Endothelial cell of hepatic sinusoid (primary cell): Measurements from ENCODE around the gene TPD52L1.

ENCODE experiments used
- in situ Hi-C: cut with HindIII; loops from 2 replicates; pipeline ENCODE4 v1.10.0; 2017; ENCODE audit warnings: low sequenced_read_pairs

Gene TPD52L1

DNA sequence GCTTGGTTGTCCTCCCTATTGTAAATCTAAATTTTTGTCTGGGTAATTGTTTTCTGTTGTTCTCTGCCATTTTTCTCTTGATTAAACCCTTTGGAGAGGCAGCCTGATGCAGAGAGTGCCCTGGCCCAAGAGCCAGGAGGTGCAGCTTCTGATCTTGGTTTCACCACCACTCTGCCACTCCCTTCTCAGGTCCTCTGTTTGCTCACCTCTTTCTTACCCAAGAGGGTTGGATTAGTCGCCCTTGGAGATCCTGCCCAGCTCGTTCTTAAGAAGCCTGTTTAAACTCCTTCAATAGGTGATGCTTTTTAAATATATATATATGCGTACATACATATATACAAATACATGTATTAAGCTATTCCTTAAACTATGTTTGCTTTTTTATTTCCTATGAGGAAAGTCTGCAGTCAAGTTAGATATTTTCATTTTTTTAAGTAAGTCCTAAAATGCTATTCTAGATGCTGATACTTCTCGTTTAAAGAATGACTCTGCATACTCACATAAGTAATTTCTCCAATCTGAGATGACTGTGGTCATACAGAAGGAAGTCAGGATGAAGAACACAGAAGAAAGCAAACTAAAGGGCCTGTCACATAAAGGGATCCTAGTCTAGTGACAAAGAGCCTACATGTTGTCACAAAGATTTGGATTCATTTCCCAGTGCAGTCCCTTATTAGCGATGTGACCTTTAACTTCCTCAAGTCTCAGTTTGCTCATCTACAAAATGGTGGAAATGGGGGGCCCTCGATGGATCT is 19.9 kb downstream of the TPD52L1 start:
- in situ Hi-C loops = no loop called here

- in situ Hi-C loops = no loop called here
These were observed 21.1 kb downstream of the TPD52L1 start for GRCh38 chr6:125174626-125175025.

- in situ Hi-C loops = no loop called here
These were observed 22.0 kb downstream of the TPD52L1 start for GRCh38 chr6:125175466-125176048.

- in situ Hi-C loops = no loop called here
These were observed 28.9 kb downstream of the TPD52L1 start for GRCh38 chr6:125182237-125183008.

DNA sequence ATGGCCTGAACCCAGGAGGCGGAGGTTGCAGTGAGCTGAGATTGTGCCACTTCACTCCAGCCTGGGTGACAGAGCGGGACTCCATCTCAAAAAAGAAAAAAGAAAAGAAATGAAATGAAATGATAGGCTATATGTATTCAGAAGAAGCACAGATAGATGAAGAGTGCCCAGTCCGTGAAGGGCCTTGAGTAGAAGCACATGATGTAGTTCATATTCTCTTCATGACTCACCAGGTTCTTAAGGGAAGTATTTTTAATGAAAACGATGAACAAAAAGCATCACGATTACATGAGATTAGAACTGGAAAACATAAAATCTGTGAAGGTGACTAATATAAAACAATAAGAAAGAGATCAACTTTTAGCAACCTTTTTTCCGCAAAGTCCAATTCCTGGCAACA is 29.8 kb downstream of the TPD52L1 start:
- in situ Hi-C loops = no loop called here

GRCh38 chr6:125188037-125188436 is 34.5 kb downstream of the TPD52L1 start:
- in situ Hi-C loops = no loop called here

DNA sequence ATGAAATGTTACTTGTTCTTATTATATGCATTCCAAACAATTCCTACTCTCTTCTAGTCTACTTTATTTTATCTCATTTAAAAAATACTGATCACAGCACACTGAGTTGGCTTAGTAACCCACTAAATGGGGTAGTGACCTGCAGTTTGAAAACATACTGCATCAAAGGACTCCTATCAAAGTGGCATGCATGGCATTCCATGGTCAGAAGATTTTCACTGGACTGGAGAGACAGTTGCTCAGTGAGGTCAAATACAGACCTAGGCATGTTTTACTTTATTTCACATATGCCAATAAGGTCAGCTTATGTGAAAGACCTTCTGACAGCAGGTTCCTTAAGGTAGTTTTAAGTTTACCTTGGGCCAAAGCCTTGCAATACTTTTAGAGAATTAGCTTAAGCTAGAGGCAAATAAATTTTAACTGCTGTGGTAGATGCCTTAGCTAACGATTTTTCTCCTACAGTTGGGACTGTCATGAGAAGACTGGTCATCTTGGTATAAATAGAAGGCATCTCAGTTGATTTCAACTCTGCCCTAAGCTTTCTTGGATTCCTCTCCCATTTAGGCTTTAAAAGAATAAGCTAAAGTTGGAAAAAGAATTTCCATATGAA is 35.1 kb downstream of the TPD52L1 start:
- in situ Hi-C loops = no loop called here

- in situ Hi-C loops = no loop called here
These were observed 35.9 kb downstream of the TPD52L1 start for GRCh38 chr6:125189494-125189893.

GRCh38 chr6:125190667-125191066 is 37.1 kb downstream of the TPD52L1 start:
- in situ Hi-C loops = no loop called here

- in situ Hi-C loops = no loop called here
These were observed 38.5 kb downstream of the TPD52L1 start for GRCh38 chr6:125191916-125192609.

DNA sequence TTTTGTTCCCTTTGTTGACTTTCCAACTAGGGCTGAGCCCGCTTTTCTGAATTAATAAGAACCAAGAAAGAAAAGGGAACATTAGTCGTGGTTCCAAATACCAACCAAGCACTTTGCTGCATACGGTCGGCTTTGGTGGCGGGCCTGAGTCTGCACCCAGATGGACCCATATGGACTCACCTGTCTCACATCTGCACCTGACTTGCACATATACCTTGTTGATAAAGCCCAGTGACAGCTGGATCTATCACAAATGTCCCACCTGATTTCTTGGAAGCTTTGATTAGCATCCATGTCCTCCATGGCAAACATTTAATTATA is 39.0 kb downstream of the TPD52L1 start:
- in situ Hi-C loops = no loop called here

DNA sequence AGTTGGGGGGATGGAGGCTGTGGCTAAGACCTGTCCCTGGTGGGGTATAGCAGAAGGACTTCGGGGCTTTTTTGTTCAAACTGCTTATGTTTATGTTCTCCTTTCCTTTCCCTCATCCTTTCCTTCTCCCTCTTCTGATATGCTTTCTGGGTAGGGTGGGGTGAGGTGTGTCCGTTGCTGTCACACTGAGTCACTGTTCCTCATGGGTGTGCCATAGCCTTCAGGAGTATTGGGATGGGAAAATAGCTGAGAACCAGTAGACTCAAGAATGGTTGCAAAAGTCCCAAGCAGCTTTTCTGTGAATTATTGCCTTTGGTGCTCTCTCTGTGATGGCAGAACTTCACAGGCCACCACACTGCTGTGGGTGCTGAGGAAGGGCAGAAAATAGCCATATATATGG is 39.6 kb downstream of the TPD52L1 start:
- in situ Hi-C loops = no loop called here

- in situ Hi-C loops = loop anchor here (5.0 kb wide), 1 partner anchor 37 kb away; no protein-coding TSS in a partner anchor
These were observed 41.4 kb downstream of the TPD52L1 start for GRCh38 chr6:125194941-125195340.

DNA sequence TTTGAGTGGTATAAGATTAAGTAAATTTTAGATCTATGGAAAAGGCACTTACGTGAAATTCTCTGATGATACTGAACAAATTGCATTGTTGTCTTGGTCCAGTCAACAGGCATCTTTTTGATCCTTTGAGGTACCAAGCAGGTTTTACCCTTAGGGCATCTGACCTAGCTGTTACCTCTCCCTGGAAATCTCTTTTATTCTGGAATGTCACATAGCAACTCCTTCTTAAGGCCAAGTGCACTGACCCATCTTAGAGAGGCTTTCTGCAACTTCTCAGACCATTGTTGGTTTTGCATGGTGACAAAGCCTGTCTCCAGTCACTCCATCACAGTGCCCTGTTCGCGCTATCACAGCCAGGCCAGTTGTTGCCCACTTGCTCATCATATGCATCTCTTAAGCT is 42.0 kb downstream of the TPD52L1 start:
- in situ Hi-C loops = loop anchor here (5.0 kb wide), 1 partner anchor 37 kb away; no protein-coding TSS in a partner anchor

DNA sequence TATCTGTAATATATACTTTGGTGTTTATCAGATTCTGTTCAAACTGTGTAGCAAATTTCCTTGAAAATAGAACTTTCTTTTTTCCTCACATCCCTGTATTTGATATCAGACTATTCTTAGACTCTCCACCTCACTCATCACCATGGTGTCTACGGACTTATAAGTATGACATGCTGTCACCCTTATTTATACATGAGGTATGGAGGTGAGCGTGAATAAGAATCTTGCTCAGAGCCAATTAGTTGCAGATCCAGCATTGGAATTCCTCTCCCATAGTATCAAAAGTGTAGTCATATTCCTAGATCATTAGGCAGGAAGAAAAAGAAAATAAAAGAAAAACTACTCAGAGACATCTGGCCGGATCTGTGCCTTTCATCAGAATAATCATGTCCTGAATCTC is 43.0 kb downstream of the TPD52L1 start:
- in situ Hi-C loops = loop anchor here (5.0 kb wide), 1 partner anchor 36 kb away; no protein-coding TSS in a partner anchor

- in situ Hi-C loops = loop anchor here (5.0 kb wide), 1 partner anchor 34 kb away; no protein-coding TSS in a partner anchor
These were observed 44.3 kb downstream of the TPD52L1 start for GRCh38 chr6:125197795-125198269.

DNA sequence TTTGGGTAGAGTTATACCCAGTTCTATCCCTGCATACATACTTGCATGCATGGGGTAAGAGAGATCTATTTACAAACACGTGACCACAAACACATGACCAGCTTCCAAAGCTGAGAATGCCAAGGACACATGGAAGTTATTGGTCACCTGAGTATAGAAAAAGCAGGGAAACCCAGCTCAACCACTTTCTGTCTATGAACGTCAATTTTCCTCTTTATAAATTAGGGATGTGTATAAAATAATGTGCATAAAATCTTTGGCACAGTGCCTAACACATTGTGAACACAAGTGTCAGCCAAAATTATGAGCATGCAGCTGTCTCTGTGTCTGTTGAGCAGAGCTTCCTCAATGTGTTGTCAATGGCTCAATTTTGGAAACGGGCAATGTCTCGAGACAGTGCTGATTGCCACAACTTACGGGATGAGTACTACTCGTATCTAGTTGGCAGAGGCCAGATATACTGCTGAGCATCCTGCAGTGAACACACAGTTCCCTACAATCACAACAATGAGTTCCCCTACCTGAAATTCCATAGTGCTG is 44.9 kb downstream of the TPD52L1 start:
- in situ Hi-C loops = loop anchor here (5.0 kb wide), 1 partner anchor 34 kb away; no protein-coding TSS in a partner anchor

- in situ Hi-C loops = no loop called here
These were observed 47.4 kb downstream of the TPD52L1 start for GRCh38 chr6:125200941-125201340.

- in situ Hi-C loops = no loop called here
These were observed 48.6 kb downstream of the TPD52L1 start for GRCh38 chr6:125201961-125202729.

DNA sequence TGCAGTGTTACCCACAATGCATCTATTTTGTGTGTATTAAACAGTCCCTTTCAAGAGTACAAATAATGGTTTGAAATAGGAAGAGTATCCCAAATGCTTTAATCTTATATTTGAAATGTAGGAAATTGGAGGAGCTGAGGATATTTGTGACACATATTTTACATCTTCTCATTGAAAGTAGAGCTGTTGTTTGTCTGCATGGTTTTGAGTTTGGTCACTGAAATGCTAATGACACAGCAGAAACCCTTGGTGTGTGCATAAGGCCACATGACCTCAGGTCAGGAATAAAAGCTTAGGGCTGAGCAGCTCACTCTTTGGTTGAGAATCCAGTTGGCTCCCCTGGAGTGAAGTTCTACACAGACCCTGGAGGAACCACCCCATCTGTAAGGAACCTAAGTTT is 49.8 kb downstream of the TPD52L1 start:
- in situ Hi-C loops = no loop called here
